HCT116 (cell line): ENCODE results near the gene NFIB. TPM values are rescaled to one million over a fixed set of nuclear protein-coding genes. Genes with fewer than 3 reads are reported as not detected.

ENCODE experiments used
- ATAC-seq: fragments of 200-7000 bp; cut with Tn5 transposase; 2 replicates; pipeline ENCODE4 v1.9.1; 2020; ENCODE audit warnings: mild to moderate bottlenecking, moderate library complexity
- BruUV-seq: library from RNA; stranded (reverse); fragments of 400-500 nt; replicated peaks from 2 replicates; lab custom pipeline; 2021; lab: Mats Ljungman, UMichigan
- CTCF ChIA-PET: fragments of 300-600 bp; sonication (Branson Sonifier 250); formaldehyde crosslinking; loops from one replicate; lab custom pipeline; 2021; ENCODE audit warnings: antibody characterized with exemption; lab: Charles Lee
- POLR2A ChIA-PET: fragments of 300-600, 350-600 bp; sonication (Branson Sonifier 250); formaldehyde crosslinking; loops from one replicate; lab custom pipeline; 2021; ENCODE audit warnings: antibody characterized with exemption; lab: Charles Lee
- RAD21 ChIA-PET, 2 experiments: fragments of 300-600 bp; sonication (Branson Sonifier 250); formaldehyde crosslinking; loops; one replicate each; lab custom pipeline; 2023; ENCODE audit warnings: low total read pairs in 2 of 2; ENCODE audit not compliant: uncharacterized antibody in 2 of 2, unreplicated experiment in 2 of 2, low non-redundant PET in 1 of 2; lab: Charles Lee
- DNase-seq: peaks from one replicate; pipeline ENCODE4 v3.0.0-alpha.2; 2010; ENCODE audit warnings: low read depth, low spot score
- H2AFZ ChIP-seq: fragments of 200-600 bp; shearing (Covaris generic), sonication (generic); 2 replicates; pipeline ENCODE4 v1.6.1; 2017; ENCODE audit warnings: low read depth, mixed run types, mixed read lengths, antibody characterized with exemption, low read length; ENCODE audit not compliant: poor library complexity, severe bottlenecking
- H3K27ac ChIP-seq: 2 replicates; pipeline ENCODE4 v1.5.1; 2012; ENCODE audit warnings: low read depth, low read length
- H3K27me3 ChIP-seq: fragments of 200-600 bp; sonication (generic); 2 replicates; pipeline ENCODE4 v1.6.1; 2016; ENCODE audit warnings: mixed run types, low read length, mixed read lengths; ENCODE audit not compliant: insufficient read depth
- H3K36me3 ChIP-seq, 2 experiments: fragments of 200-500 bp in 1 of 2; fragments of 200-600 bp in 1 of 2; sonication (Bioruptor generic) in 1 of 2; sonication (generic) in 1 of 2; 2 replicates each; pipeline versions ENCODE4 v1.5.1 to v1.6.1; 2014 to 2016; ENCODE audit warnings: low read length in 2 of 2, inconsistent platforms in 1 of 2, mixed read lengths in 1 of 2, mixed run types in 1 of 2; ENCODE audit not compliant: insufficient read depth in 2 of 2, control insufficient read depth in 1 of 2
- H3K4me1 ChIP-seq, 2 experiments: fragments of 200-600 bp in 1 of 2; sonication (generic) in 1 of 2; 2 replicates each; pipeline versions ENCODE4 v1.5.1 to v1.6.1; 2012 to 2017; ENCODE audit warnings: low read length in 2 of 2, inconsistent platforms in 1 of 2, mild to moderate bottlenecking in 1 of 2, mixed read lengths in 1 of 2, mixed run types in 1 of 2, moderate library complexity in 1 of 2; ENCODE audit not compliant: insufficient read depth in 2 of 2, control insufficient read depth in 1 of 2
- H3K4me2 ChIP-seq: fragments of 200-600 bp; sonication (generic); 2 replicates; pipeline ENCODE4 v1.6.1; 2017; ENCODE audit warnings: mixed run types, low read length, mixed read lengths
- H3K4me3 ChIP-seq, 2 experiments: fragments of 200-600 bp in 1 of 2; sonication (generic) in 1 of 2; replicated peaks in 1 of 2; 2 replicates each; pipeline ENCODE4 v1.5.1; 2011 to 2016; ENCODE audit warnings: low read length in 2 of 2, control low read depth in 1 of 2, low read depth in 1 of 2, mild to moderate bottlenecking in 1 of 2, mixed read lengths in 1 of 2, mixed run types in 1 of 2
- H3K79me2 ChIP-seq: fragments of 200-600 bp; sonication (generic); 2 replicates; pipeline ENCODE4 v1.6.1; 2017; ENCODE audit warnings: mild to moderate bottlenecking, mixed run types, low read length, moderate library complexity, mixed read lengths; ENCODE audit not compliant: insufficient read depth
- H3K9ac ChIP-seq: fragments of 200-600 bp; sonication (generic); 2 replicates; pipeline ENCODE4 v1.6.1; 2016; ENCODE audit warnings: low read length, mixed read lengths
- H3K9me2 ChIP-seq: fragments of 200-600 bp; sonication (generic), shearing (Covaris generic); 2 replicates; pipeline ENCODE4 v1.6.1; 2017; ENCODE audit warnings: mixed run types, mild to moderate bottlenecking, moderate library complexity; ENCODE audit not compliant: insufficient read depth
- H3K9me3 ChIP-seq, 2 experiments: fragments of 200-500 bp in 1 of 2; fragments of 200-600 bp in 1 of 2; sonication (Bioruptor generic) in 1 of 2; sonication (generic) in 1 of 2; 2 replicates each; pipeline ENCODE4 v1.6.1; 2014 to 2017; ENCODE audit warnings: low read length in 2 of 2, mixed read lengths in 2 of 2, inconsistent platforms in 1 of 2, low read depth in 1 of 2, mild to moderate bottlenecking in 1 of 2, mixed run types in 1 of 2, moderate library complexity in 1 of 2; ENCODE audit not compliant: control insufficient read depth in 1 of 2, insufficient read depth in 1 of 2
- H4K20me1 ChIP-seq: fragments of 200-600 bp; sonication (generic), shearing (Covaris generic); 2 replicates; pipeline ENCODE4 v1.6.1; 2017; ENCODE audit warnings: mixed run types, mild to moderate bottlenecking, moderate library complexity; ENCODE audit not compliant: insufficient read depth
- ATF3 ChIP-seq: IDR thresholded peaks from 2 replicates; pipeline ENCODE4 v1.6.1; 2012
- EGR1 ChIP-seq: IDR thresholded peaks from 2 replicates; pipeline ENCODE4 v1.6.1; 2012; ENCODE audit warnings: low read depth
- ELF1 ChIP-seq: IDR thresholded peaks from 2 replicates; pipeline ENCODE4 v1.6.1; 2012; ENCODE audit warnings: low read depth, borderline replicate concordance
- EZH2phosphoT487 ChIP-seq: fragments of 200-600 bp; IDR thresholded peaks from 2 replicates; pipeline ENCODE4 v1.6.1; 2018; ENCODE audit warnings: antibody characterized with exemption, borderline replicate concordance
- FOSL1 ChIP-seq: IDR thresholded peaks from 2 replicates; pipeline ENCODE4 v1.6.1; 2012; ENCODE audit warnings: low read depth
- JUND ChIP-seq: IDR thresholded peaks from 2 replicates; pipeline ENCODE4 v1.6.1; 2012
- MAX ChIP-seq: IDR thresholded peaks from 2 replicates; pipeline ENCODE4 v1.6.1; 2012
- POLR2AphosphoS5 ChIP-seq: IDR thresholded peaks from 2 replicates; pipeline ENCODE4 v1.6.1; 2011; ENCODE audit warnings: mild to moderate bottlenecking, low read depth, low read length, moderate library complexity
- RAD21 ChIP-seq: IDR thresholded peaks from 2 replicates; pipeline ENCODE4 v1.6.1; 2012; ENCODE audit warnings: low read depth, mild to moderate bottlenecking
- SP1 ChIP-seq: IDR thresholded peaks from 2 replicates; pipeline ENCODE4 v1.6.1; 2012; ENCODE audit warnings: low read depth
- YY1 ChIP-seq: IDR thresholded peaks from 2 replicates; pipeline ENCODE4 v1.6.1; 2011; ENCODE audit warnings: low read length, low read depth, moderate library complexity, mild to moderate bottlenecking; ENCODE audit not compliant: insufficient replicate concordance; ENCODE audit errors: extremely low read depth
- ZBTB33 ChIP-seq: IDR thresholded peaks from 2 replicates; pipeline ENCODE4 v1.6.1; 2011; ENCODE audit warnings: mild to moderate bottlenecking, low read length, moderate library complexity; ENCODE audit not compliant: insufficient replicate concordance; ENCODE audit errors: extremely low read depth
- ZNF274 ChIP-seq: fragments of 200-500 bp; sonication (Bioruptor generic); IDR thresholded peaks from 2 replicates; pipeline ENCODE4 v1.6.1; 2014; ENCODE audit warnings: mild to moderate bottlenecking, low read depth, low read length, inconsistent platforms
- intact Hi-C: fragments of 100-400 bp; cut with micrococcal nuclease; formaldehyde crosslinking; loops from 2 replicates; pipeline ENCODE4 v1.10.0; 2022
- total RNA-seq: library from RNA; stranded (reverse); gene quantifications from one replicate; pipeline ENCODE4 v1.2.1, GENCODE V29; 2021; ENCODE audit not compliant: unreplicated experiment

NFIB gene
- total RNA-seq, 1 experiment from 2014 or later = 6.6 TPM

- TF ChIP-seq ATF3 = no peak
- TF ChIP-seq ZNF274 = no peak
- no peak for TF ChIP-seq YY1
- no peak for TF ChIP-seq RAD21
- TF ChIP-seq EGR1 = no peak
- no peak for TF ChIP-seq ELF1
These were observed 259.8 kb downstream of the NFIB start (continued) for GRCh38 chr9:14054096-14054495.

GRCh38 chr9:14052359-14052758 lies 261.6 kb downstream of the NFIB start:
- no peaks in the 10 kb centered on the region for H3K4me1 ChIP-seq
- no peak overlapping the region for H3K4me2 ChIP-seq
- ATAC-seq (no peak), DNase-seq (no peak)
- no peak overlapping the region for H3K4me3 ChIP-seq
- no peaks in the 10 kb centered on the region for H3K9me2 ChIP-seq
- no TSS peak for BruUV-seq
- no peaks in the 10 kb centered on the region for H3K36me3 ChIP-seq
- no peaks in the 10 kb centered on the region for H3K9me3 ChIP-seq
- POLR2A ChIA-PET = no interaction called here
- no peak overlapping the region for H3K9ac ChIP-seq
- no peak overlapping the region for H2AFZ ChIP-seq
- intact Hi-C loops = no loop called here
- RAD21 ChIA-PET = no interaction called here
- no peaks in the 10 kb centered on the region for H3K27me3 ChIP-seq
- H4K20me1 ChIP-seq = no peaks in the 10 kb centered on the region
- H3K79me2 ChIP-seq = no peaks in the 10 kb centered on the region
- H3K27ac ChIP-seq = no peak overlapping the region
- CTCF ChIA-PET = no interaction called here
- no peak for TF ChIP-seq POLR2AphosphoS5
- TF ChIP-seq MAX = no peak
- TF ChIP-seq EZH2phosphoT487 = no peak
- no peak for TF ChIP-seq SP1
- no peak for TF ChIP-seq ZBTB33
- TF ChIP-seq JUND = no peak
- no peak for TF ChIP-seq FOSL1
- no peak for TF ChIP-seq ELF1
- no peak for TF ChIP-seq EGR1
- TF ChIP-seq, all 23 proteins: peak for 0
